HTERT RPE-1 (cell line): Measurements from ENCODE around the gene MCRIP2.
"Not testable (repeated sequence)": the region's sequence is repeated elsewhere in the genome, so short reads cannot be mapped to it uniquely, and the experiment has no call there.

Experiments used
- in situ Hi-C: fragments of 300-500 bp; cut with MboI; formaldehyde crosslinking; loops from 4 replicates; pipeline ENCODE4 v1.14.3; 2020; ENCODE audit warnings: low sequenced_read_pairs

Gene MCRIP2

GRCh38 chr16:680625-680945, 39.0 kb downstream of the MCRIP2 start:
- in situ Hi-C loops, result no loop called here

- in situ Hi-C loops, result no loop called here
Measured at GRCh38 chr16:680967-681745, 39.5 kb downstream of the MCRIP2 start.

GRCh38 chr16:681746-682427, 40.3 kb downstream of the MCRIP2 start:
- in situ Hi-C loops, result no loop called here

GRCh38 chr16:682493-683395, 41.1 kb downstream of the MCRIP2 start:
- in situ Hi-C loops, result no loop called here

GRCh38 chr16:683396-684070, 41.9 kb downstream of the MCRIP2 start:
- in situ Hi-C loops, result no loop called here

GRCh38 chr16:684071-684794, 42.6 kb downstream of the MCRIP2 start, which contains the start of gene JMJD8:
JMJD8 (minus strand) TSS chr16:684334; CDS start chr16:684319, 15 bp downstream.
- in situ Hi-C loops, result no loop called here

- in situ Hi-C loops, result no loop called here
Measured at GRCh38 chr16:684961-685696, 43.5 kb downstream of the MCRIP2 start.

GRCh38 chr16:685967-686366, 44.3 kb downstream of the MCRIP2 start:
- in situ Hi-C loops, result no loop called here

- in situ Hi-C loops, result no loop called here
Measured at GRCh38 chr16:686459-687260, 45.0 kb downstream of the MCRIP2 start.

GRCh38 chr16:687499-687898, 45.9 kb downstream of the MCRIP2 start:
- in situ Hi-C loops, result no loop called here

GRCh38 chr16:689175-689897, 47.7 kb downstream of the MCRIP2 start:
- in situ Hi-C loops, result no loop called here

GRCh38 chr16:691242-691641, 49.6 kb downstream of the MCRIP2 start:
- in situ Hi-C loops, result not testable (repeated sequence)

GRCh38 chr16:692356-693108, 50.9 kb downstream of the MCRIP2 start:
- in situ Hi-C loops, result no loop called here

- in situ Hi-C loops, result no loop called here
Measured at GRCh38 chr16:693364-693763, 51.7 kb downstream of the MCRIP2 start.

GRCh38 chr16:693766-694165, 52.1 kb downstream of the MCRIP2 start:
- in situ Hi-C loops, result no loop called here

GRCh38 chr16:694187-694862, 52.7 kb downstream of the MCRIP2 start:
- in situ Hi-C loops, result no loop called here

GRCh38 chr16:694863-695354, 53.3 kb downstream of the MCRIP2 start:
- in situ Hi-C loops, result no loop called here
